ENCODE measurements around the gene CPXM1.

CPXM1 gene

DNA sequence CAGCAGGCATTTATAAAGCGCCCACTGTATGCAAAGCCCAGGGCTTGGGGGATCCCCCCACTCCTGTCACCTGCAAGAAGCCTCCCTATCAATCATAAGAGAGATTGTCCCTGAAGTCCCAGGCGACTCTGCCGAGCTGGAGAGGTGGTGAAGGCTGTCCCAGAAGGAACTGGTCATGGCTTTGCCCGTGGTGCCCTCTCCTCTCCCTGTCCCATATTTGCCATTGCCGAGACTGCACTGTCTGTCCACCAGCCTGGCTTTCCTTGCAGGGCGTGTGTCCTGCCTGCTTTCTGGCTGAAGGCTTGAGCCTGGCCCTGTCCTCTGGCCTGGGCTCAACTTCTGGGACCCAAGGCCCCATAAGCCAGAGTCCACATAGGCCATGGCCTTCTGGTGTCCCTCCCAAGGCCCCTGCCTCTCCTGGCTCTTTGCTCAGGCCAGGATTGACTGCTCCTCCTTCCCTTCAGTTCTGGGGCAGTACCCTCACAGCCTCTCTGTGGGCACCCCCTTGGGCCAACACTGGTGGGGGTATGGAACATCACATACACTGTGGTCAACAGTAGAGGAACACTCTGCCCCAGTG, 46.9 kb downstream of the CPXM1 start:
- ATAC-seq, result no peak
- Mint-ChIP-seq H3K9me3 (no peaks in the 10 kb centered on the region), H3K4me1 (peaks cover 46% of the 10 kb centered on the region), H3K27me3 (peaks cover 77% of the 10 kb centered on the region), H3K27ac (no peak overlapping the region), H3K4me3 (peak overlapping the region; percentile 77 to 86)
- DNase-seq, result no peak

- H3K4me3 Mint-ChIP-seq, result peak overlapping the region; percentile 77 to 86
- peaks cover 77% of the 10 kb centered on the region for H3K27me3 Mint-ChIP-seq
- peak; percentile 18 for ATAC-seq
- H3K4me1 Mint-ChIP-seq, result peaks cover 53% of the 10 kb centered on the region
- no peak overlapping the region for H3K27ac Mint-ChIP-seq
- H3K9me3 Mint-ChIP-seq, result no peaks in the 10 kb centered on the region
- DNase-seq, result peak; percentile 39 to 44
Measured at GRCh38 chr20:2752567-2753460, 47.6 kb downstream of the CPXM1 start.

DNA sequence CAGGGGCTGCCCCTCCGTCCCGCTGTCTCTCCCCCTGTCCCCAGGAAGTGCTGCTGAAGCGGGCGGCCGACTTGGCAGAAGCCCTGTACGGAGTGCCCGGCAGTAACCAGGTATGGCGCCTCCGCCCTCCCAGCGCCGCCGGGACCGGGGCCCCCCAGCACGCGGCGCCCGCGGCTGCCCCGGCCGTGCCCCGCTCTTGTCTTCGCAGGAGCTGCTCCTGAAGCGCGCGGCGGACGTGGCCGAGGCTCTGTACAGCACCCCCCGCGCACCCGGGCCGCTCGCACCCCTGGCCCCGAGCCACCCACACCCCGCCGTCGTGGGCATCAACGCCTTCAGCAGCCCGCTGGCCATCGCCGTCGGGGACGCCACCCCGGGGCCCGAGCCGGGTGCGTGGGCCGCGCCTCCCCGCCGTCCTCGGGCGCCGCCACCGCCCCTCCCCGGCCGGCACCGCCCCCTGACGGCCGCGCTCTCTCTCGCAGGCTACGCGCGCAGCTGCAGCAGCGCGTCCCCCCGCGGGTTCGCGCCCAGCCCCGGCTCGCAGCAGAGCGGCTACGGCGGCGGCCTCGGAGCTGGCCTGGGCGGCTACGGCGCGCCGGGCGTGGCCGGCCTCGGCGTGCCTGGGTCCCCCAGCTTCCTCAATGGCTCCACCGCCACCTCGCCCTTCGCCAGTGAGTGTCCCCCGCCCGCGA, 48.4 kb downstream of the CPXM1 start:
- no peak overlapping the region for H3K27ac Mint-ChIP-seq
- DNase-seq (peak; percentile 51 to 57), ATAC-seq (peak; percentile 59)
- peaks cover 53% of the 10 kb centered on the region for H3K4me1 Mint-ChIP-seq
- H3K4me3 Mint-ChIP-seq, result peak overlapping the region in 1 of 2 donors; percentile 86
- peaks cover 69% of the 10 kb centered on the region for H3K27me3 Mint-ChIP-seq
- no peaks in the 10 kb centered on the region for H3K9me3 Mint-ChIP-seq

- H3K27ac Mint-ChIP-seq, result no peak overlapping the region
- H3K4me3 Mint-ChIP-seq, result peak overlapping the region; percentile 56 to 62
- H3K27me3 Mint-ChIP-seq, result peaks cover 63% of the 10 kb centered on the region
- ATAC-seq (no peak), DNase-seq (no peak)
- H3K4me1 Mint-ChIP-seq, result peaks cover 53% of the 10 kb centered on the region
- H3K9me3 Mint-ChIP-seq, result no peaks in the 10 kb centered on the region
Measured at GRCh38 chr20:2751347-2751877, 49.0 kb downstream of the CPXM1 start.

DNA sequence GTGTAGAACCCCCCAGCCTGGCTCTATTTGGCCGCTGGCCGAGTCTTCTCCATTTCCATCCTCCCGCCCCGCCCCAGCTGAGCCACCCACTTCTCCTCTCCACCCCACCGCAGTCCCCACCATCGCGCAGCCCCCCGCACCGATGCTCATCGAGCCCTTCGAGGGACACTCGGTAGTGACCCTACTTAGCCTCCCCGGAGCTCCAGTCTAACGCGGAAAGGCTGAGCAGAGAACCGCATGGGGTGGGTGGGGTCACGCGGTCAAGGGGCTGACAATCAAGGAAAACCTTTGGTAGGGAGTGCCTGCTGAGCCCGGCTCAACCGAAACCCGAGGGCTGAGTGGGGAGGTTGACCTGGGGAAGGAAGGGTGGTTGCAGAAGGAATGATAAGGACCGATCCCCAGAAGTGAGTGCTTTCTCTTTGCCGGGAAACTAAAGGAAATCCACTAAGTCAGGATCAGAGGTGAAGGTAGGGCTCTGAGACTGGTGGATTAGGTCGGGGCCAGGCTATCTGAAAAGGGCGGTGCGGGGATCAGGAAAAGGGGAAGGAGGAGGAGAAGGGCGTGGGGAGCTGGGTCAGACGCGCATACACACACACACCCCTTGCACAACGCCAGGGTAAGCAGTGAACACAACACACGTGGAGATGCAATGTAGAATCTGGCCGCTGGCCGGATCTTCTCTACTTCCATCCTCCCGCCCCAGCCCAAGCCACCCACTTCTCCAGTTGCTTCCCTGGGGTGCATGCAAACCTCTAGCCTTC, 49.8 kb downstream of the CPXM1 start:
- DNase-seq (no peak), ATAC-seq (peak; percentile 27)
- no peaks in the 10 kb centered on the region for H3K9me3 Mint-ChIP-seq
- peaks cover 55% of the 10 kb centered on the region for H3K27me3 Mint-ChIP-seq
- no peak overlapping the region for H3K27ac Mint-ChIP-seq
- peak overlapping the region; percentile 44 to 72 for H3K4me3 Mint-ChIP-seq
- H3K4me1 Mint-ChIP-seq, result peaks cover 53% of the 10 kb centered on the region

DNA sequence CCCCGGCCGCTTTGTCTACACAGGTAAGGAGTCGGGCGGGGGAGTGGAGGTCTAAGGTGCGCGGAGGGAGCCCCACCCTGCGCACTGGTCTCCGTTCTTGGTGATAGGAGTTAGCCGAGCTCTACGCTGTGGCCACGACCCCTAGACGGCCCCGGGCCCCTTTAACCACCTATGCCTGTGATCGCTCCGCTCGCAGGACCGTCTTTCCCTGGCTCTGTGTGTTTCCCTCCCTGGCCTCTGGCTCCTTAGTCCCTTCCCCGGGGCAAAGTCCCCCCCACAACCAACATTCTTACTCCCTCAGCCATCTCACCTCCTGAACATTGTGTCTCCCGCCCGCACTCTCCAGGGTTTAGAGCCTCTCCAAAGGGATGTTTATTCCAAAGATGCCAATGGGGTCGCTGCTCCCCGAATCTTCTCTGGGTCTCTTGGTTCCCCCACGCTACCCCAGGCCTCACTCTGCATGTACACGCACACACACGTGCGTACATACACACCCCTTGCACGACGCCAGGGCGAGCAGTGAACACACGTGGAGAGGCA, 50.4 kb downstream of the CPXM1 start:
- Mint-ChIP-seq H3K4me3 (no peak overlapping the region), H3K27me3 (peaks cover 49% of the 10 kb centered on the region), H3K4me1 (peaks cover 53% of the 10 kb centered on the region), H3K9me3 (no peaks in the 10 kb centered on the region), H3K27ac (no peak overlapping the region)
- ATAC-seq (no peak), DNase-seq (no peak)

DNA sequence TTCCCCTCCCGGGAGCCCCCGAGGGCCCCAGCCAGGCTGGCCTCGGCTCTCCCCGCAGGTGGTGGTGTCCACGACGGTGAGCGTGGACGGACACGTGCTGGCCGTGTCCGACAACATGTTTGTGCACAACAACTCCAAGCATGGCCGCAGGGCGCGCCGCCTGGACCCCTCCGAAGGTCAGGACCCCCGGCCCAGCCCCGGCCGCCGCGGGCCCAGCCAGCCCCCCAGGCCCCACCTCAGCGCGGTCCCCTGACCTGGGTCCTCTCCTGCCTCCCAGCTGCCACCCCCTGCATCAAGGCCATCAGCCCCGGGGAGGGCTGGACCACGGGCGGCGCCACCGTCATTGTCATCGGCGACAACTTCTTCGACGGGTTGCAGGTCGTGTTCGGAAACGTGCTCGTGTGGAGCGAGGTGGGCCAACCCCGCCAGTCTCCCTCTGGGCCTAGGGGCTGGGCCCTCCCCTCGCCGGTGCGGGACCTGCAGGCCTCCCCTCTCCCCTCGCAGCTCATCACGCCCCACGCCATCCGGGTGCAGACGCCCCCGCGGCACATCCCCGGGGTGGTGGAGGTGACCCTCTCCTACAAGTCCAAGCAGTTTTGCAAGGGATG, 51.0 kb downstream of the CPXM1 start:
- Mint-ChIP-seq H3K9me3 (no peaks in the 10 kb centered on the region), H3K4me3 (no peak overlapping the region), H3K27me3 (peaks cover 43% of the 10 kb centered on the region), H3K27ac (no peak overlapping the region), H3K4me1 (peaks cover 49% of the 10 kb centered on the region)
- no peak for DNase-seq
- no peak for ATAC-seq

DNA sequence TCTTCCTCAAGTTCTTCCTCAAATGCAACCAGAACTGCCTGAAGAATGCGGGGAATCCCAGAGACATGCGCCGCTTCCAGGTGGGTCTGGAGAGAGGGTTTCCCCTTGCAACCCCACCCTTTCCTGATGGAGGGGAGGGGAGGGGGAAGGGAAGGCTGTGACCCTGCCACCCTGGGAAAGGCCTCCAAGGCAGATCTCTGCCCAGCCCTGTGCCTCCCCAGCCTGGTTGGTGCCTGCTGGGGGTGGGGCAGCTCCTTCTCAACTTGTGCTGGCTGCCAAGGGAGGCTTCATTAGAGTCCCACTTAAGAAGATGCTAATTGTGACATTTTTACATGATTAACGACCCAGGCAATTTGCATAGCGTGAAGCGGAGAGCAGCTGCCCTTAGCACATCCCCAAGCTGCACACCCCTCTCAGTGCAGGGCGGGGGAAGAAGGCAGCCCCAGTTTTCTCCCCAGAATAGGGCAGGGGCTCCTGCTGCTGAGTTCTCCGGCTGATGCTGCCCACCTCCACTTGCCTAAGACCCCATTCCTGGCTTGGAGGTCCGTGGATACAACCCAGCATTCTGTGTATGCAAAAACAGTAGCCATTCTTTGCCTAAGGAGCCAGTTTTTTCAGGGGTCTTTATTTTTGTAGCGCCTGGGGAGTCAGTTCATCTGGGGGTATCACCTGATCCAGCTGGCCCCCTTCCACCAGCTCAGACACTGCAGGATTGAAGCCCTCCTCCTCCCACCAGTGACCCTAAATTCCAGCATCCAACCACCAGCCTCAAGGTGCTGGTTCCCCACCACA, 51.7 kb downstream of the CPXM1 start:
- Mint-ChIP-seq H3K27ac (no peak overlapping the region), H3K4me1 (peaks cover 42% of the 10 kb centered on the region), H3K9me3 (no peaks in the 10 kb centered on the region), H3K4me3 (no peak overlapping the region), H3K27me3 (peaks cover 36% of the 10 kb centered on the region)
- no peak for ATAC-seq
- DNase-seq, result no peak

DNA sequence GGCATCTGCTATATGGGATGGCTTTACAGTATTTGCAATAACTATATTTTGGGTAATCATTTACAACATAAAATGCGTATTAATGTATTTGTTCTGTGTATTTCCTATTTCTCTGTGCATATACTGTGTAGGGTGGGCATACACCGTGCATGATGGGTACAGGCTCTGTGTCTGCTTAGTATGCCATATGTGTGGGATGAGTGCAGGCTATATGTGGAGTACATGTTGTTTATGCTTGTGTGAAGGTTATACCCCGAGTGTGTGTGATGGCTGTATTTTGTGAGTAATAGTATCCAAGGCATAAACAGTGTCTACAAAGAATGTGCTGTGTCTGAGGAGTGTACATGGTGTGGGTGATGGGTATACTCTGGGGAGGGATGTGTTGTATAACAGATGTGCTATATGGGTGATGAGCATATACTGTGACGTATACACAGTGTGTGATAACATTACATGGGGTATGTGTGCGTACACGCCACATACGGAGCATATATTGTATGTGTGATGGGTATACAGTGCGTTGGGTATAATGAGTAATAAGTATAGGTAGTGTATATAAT, 52.7 kb downstream of the CPXM1 start:
- H3K4me1 Mint-ChIP-seq, result peaks cover 41% of the 10 kb centered on the region
- ATAC-seq, result no peak

DNA sequence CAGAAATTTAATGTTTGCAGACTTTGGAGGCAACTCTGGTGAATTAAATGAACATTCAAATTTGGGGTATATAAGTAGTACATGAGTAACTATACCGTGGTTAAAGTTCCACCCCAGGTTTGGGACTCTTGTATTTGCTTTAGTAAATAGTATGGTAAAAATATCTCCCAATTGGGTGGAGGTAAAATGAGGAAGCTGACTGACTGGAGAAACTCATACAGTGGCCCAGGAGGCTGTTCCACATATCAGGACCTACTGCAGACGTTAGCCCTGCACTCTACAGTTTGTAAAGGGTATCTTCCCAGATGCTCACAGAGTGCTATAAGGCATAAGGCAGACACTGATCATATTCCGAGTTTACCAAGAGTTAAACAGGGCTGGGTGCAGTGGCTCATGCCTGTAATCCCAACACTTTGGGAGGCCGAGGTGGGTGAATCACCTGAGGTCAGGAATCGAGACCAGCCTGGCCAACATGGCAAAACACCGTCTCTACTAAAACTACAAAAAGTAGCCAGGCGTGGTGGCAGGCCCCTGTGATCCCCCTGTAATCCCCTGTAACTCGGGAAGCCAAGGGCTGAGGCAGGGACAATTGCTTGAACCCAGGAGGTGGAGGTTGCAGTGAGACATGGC, 53.7 kb downstream of the CPXM1 start:
- Mint-ChIP-seq H3K4me1 (peaks cover 48% of the 10 kb centered on the region), H3K27me3 (peaks cover 23% of the 10 kb centered on the region), H3K9me3 (no peaks in the 10 kb centered on the region), H3K4me3 (no peak overlapping the region), H3K27ac (no peak overlapping the region)
- no peak for DNase-seq
- ATAC-seq, result no peak

More for the DNA sequence above, 52.7 kb downstream of the CPXM1 start:
- H3K9me3 Mint-ChIP-seq, result no peaks in the 10 kb centered on the region
- no peak for DNase-seq
- peaks cover 26% of the 10 kb centered on the region for H3K27me3 Mint-ChIP-seq
- H3K4me3 Mint-ChIP-seq, result no peak overlapping the region
- no peak overlapping the region for H3K27ac Mint-ChIP-seq

DNA sequence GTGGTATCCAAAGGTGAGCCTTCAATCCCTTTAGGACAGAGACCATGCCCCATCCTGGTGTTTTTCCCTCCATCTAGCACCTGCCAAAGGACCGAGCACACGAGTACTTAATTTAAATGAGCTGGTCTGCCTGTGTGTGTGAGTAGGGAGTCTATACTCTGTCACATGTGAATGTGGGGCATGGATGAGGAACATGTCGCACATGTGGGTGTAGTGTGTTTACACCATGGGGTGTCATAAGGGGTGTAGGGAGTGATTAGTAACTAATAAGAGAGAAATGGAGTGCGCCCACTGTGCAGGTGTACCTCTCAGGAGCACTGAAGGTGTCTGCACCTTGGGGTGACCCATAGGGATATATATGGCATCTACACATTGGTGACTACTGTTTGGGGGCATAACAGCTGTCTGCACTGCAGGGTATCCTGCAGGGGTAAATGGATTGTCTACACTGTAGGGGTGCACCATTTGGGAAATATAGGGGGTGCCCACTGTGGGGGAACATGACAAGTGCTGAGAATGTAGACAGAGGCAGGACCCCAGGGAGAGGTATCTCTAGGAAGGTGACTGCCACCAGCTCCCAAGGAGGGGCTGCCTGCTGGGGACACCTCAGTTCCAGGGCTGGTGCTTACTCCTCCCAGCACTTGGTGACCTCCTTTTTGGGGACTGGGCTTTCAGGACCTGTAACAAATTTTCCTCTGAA, 54.3 kb downstream of the CPXM1 start:
- ATAC-seq, result no peak

GRCh38 chr20:2745060-2745910, 55.1 kb downstream of the CPXM1 start:
- Mint-ChIP-seq H3K9me3 (no peaks in the 10 kb centered on the region), H3K4me3 (no peak overlapping the region), H3K27ac (peak overlapping the region in 1 of 2 donors; percentile 7), H3K4me1 (peaks cover 49% of the 10 kb centered on the region), H3K27me3 (peaks cover 12% of the 10 kb centered on the region)
- ATAC-seq, result no peak
- DNase-seq, result no peak

More for the DNA sequence above, 54.3 kb downstream of the CPXM1 start:
- Mint-ChIP-seq H3K27me3 (peaks cover 20% of the 10 kb centered on the region), H3K9me3 (no peaks in the 10 kb centered on the region), H3K4me1 (peaks cover 49% of the 10 kb centered on the region), H3K27ac (no peak overlapping the region), H3K4me3 (no peak overlapping the region)
- no peak for DNase-seq

All from stimulated activated naive CD8-positive, alpha-beta T cell treated with anti-CD3 and anti-CD28 coated beads, Interleukin-15, amount 100 ng/mL, for 72 hours (primary cell).